HG02610 (cell line): ENCODE measurements around the gene RBBP8NL.
"Not testable (repeated sequence)": the region's sequence is repeated elsewhere in the genome, so short reads cannot be mapped to it uniquely, and the experiment has no call there.

Experiments
- ATAC-seq: cut with Tn5 transposase; IDR thresholded peaks from one replicate; pipeline ENCODE4 v1.9.1; 2021; ENCODE audit warnings: mild to moderate bottlenecking, moderate library complexity; ENCODE audit not compliant: unreplicated experiment

Gene RBBP8NL

DNA sequence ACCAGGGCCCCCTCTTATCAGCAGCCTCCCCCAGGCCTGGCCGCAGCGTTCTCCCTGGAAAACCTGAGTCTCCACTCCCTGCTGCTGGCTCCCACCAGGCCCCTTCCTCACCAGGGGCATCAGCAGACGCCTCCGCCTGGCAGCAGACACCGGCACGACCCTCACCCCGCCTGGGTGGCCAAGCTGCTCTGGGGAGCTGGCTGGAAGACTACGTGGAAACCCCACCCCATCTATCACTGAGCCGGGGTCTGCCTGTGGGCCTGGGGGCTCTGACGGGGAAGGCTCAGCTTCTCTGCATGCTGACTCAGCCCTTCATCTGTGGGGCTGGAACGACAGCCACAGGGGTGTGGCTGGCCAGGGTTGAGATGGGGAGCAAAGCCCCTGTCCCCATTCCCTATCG, 19.1 kb upstream of the RBBP8NL start:
- no peak for ATAC-seq

DNA sequence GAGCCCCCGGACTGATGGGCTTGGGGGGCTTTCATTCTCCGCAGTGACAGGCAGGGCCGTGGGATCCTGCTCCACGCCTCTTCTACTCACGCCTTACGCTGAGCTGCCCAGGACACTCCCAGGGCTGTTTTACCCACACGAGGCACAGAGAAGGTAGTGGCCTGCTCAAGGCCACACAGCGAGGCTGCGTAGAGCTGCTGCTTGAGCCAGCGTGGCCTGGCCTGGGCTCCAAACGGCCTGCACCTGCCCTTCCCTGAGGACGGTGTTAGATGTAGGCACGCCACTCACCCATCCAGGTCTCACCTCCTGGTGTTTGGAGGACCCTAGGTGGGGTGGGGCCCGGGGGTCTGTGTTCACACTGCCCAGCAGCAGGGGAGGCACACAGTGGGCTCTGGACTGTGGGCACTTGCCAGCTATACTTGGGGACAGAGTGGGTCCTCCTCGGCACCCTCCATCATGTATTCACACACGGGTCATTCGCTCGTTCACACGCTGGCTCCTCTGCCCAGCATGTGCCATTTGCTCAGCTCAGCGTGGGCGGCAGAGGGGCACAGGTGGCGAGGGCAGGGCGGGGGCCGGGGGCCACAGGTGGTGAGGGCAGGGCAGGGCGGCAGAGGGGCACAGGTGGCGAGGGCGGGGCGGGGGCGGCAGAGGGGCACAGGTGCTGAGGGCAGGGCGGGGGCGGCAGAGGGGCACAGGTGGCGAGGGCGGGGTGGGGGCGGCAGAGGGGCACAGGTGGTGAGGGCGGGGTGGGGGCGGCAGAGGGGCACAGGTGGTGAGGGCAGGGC, 18.4 kb upstream of the RBBP8NL start:
- no peak for ATAC-seq

DNA sequence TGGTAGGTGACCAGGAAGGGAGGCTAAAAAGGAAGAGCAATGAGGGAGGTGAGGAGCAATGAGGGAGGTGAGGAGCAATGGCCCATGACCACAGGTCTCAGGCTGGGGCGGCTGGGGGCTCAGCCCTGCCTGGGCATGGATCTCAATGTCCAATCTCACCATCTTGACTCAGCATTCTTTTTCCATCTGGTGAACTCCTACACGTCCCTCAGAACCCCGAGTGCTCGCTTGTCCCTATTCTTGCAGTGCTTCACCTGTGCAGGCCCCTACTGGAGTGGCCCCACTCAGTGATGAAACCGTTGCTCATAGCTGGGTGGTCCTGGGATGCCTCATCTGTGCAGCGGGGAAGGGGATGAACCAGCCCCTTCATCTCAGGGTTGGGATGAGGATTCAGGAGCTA, 16.9 kb upstream of the RBBP8NL start:
- no peak for ATAC-seq

DNA sequence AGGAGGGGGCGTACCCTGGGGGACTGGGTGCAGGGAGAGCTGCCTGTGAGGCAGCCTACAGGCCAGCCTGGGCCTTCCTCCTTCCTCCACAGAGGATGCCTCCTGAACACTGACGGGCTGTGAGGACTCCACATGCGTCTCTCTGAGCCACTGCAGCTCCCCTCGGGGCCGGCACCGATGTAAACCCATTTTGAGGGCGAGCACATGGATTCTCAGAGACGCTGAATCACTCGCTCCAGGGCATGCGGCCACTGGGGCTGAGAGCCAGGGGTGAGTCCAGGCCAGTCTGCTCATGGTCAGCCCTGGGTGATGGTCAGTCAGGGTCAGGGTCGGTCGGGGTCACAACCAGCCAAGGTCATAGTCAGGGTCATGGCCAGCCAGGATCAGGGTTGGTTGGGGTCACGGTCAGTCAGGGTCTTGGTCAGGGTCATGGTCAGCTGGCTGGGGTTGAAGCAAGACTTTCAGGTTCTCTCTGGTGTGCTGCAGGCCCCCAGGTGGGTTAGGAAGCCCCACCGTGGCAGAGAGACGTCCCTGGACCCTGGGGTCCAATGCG, 14.7 kb upstream of the RBBP8NL start:
- no peak for ATAC-seq

DNA sequence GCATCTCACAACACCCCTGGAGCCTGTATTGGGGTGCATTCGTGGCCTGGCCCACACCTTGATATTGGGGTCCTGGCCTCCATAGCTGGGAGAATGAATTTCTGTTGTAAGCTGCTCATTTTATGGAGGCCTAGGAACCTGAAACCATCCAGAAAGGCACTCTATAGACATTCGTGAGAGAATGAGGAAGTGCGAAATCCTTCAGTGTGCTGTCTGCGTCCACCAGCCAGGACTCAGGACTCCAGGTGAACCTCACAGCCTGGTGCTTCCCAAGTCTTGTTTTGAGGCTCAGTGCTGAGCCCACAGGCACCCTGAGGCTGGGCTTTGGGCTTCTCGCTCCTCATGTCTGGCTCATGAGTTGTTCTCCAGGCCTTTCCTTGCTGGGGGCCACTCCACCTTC, 11.9 kb upstream of the RBBP8NL start:
- no peak for ATAC-seq

DNA sequence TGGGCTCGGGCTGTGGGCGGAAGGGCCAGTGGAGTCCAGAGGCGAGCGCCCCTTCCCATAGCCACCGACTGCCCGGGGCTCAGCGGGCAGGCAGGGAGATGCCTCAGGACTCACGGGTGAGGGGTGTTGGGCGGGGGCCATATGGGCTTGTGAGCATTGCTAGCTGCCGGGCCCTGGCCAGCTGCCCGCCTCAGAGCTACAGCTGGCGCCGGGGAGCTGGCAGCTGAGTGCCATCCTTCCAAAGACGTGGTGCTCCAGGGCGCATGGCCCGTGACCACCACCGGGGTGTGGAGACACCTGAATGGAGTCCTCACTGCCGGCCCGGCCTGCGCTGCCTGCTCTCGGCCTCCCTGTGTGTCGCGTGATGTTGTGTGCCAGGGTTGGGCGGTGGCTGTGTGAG, 10.6 kb upstream of the RBBP8NL start:
- no peak for ATAC-seq

DNA sequence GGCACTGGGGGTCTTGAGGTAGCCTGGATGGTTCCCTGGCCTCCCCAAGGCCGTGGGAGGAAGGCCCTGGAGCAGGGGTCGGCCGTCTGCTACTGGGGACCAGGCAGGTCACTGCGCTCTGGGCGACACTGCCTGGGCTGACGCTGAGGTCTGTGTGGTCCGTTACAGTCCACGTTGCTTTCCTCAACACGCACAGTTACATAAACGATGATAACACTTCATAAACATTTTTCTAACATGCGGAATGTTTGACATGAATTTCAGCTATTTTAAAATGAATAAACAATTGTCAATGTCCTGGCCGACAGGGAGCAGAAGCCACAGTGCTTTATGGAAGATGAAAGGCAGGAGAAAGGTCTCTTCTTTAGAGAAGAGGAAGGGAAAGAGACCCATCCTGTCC, 10.2 kb upstream of the RBBP8NL start:
- ATAC-seq, result no peak

DNA sequence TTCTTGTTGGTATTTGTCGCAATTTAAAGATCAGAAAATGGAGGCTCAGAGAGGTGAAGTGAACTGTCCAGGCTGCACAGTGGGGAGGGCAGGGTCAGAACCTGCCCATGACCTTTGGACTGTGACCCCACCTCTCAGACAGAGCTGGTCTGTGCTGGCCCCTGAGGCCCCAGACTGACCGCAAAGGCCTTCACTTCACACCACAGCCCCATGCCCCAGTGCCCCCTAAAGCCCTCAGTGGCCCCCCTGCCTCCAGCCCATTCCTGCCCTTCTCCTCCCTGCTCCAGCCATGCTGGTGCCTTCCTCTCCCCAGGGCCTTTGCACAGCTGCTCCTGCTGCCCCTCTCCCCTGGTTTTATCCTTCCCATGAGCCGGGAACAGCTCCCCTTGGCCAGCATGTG, 9.4 kb upstream of the RBBP8NL start:
- no peak for ATAC-seq

DNA sequence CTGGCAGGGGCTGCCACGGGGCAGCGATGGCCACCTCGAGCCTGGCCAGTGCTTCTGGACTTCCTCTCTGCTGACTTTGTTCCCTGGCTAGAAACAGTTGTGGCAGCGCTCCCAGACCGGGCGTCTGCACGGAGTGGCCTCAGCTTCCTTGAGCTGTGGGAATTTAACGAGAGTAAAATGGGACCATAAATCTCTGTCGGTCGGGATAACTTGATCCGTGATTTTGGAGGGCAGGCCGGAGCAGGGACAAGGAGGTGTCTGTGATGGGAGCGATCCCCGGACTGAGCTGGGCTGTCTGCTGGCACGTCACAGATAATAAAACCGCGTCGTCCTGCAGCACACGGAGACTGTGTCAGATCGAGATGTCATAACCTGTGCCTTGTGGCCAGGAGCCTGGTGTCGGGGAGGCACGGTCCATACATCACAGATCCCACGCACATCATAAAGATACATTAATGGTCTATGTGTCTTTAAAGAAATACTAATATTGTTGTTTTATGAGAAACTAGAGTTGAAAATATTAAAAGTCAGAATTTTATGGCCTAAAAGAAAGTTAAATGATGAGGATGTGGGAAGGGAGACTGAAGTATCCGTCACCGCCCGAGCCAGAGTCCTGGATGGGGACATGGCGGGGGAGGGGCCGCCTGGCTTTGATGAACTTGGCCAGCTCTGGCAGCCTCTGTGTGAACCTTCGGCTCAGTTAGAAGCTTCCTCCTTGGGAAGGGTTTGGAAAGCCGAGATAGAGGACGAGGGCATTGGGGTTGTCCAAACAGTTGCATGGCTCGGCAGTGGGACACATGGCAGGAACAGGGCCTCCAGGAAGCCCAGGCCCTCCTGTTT, 6.5 kb upstream of the RBBP8NL start:
- no peak for ATAC-seq

DNA sequence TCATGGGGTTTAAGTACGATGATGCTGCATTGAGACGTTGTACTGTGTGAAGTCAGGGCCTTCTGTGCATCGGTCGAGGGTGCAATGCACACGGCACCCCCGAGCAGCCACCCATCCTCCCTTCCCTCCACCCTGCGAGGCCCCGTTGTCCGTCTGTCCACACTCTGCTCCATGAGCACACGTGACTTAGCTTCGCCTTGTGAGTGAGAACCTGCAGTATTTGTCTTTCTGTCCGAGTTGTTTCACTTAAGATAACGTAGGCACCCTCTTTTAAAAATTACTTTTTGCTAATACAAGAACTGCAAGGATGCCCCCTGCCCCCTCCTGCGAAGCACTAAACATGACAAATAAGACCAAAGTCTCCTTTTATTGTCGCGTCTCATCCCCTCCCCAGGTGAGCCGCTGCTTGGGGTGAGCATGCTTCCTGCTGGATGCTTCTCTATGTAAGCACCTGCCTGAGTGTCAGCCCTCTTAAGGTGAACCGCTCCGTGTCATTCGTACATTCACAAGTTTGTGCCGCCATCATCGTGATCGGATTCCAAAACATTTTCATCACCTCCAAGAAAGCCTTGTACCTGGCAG, 3.6 kb upstream of the RBBP8NL start:
- no peak for ATAC-seq

DNA sequence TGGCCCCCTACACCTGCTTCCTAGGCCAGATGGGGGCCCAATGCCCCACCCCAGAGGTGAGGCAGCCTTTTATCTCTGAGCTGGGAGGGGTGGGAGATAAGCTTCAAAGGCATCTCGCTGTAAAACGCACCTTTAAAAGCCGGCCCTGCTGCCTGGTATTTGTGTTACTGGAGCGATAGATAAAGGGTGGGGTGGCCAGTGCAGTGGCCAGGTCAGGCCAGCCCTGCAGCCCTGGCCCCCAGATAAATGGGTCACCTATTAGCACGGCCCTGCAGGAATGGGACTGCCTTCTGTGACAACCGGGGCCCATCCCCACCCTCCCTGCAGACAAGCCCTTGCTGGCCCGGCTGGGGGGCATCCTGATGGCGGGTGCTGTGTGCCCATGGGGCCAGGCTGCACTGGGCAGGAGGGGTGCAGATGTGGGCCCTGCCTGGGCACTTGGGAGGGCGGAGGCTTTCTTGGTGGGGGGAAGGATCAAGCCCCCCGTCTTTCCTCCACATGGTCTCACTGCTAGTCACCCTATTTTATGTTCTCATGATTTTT, 3.0 kb upstream of the RBBP8NL start:
- no peak for ATAC-seq

DNA sequence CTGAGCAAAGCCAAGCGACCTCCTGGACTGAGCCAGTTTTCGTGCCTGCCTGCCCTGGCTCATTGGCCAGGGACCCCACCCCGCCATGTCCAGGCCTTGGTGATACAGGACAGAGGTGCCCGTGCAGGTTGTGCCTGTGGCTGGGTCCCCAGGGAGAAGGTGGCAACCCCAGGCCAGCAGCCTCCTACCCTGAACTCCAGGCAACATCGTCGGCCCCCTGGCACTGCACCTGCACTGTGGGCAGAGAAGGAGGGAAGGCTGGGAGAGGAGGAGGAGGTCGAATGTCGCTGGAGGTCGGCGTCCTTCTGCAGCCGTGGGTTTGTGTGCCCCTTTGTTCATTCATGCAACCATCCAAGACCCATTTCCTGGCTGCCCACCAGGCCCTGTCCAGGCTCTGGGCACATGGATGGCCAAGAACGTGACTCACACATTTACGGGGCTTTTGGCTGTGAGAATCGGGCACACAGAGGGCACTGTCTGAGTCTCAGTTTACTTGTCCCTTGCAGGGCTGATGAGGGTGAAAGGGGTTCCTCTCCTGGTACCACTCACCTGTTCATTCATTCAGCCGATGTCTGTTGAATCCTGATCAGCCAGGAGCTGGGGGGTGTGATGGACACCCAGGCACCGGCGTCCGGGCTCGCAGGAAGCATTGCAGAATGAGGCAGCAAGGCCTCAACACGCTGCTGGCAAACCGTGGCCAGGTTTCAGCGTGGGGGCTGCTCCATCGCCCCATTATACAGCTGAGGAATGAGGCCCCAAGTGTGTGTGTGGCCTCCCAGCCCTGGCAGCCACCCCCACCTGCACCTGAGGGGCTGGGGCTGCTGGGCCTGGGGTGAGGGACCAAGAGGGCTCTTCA, 2.3 kb upstream of the RBBP8NL start:
- ATAC-seq, result no peak

DNA sequence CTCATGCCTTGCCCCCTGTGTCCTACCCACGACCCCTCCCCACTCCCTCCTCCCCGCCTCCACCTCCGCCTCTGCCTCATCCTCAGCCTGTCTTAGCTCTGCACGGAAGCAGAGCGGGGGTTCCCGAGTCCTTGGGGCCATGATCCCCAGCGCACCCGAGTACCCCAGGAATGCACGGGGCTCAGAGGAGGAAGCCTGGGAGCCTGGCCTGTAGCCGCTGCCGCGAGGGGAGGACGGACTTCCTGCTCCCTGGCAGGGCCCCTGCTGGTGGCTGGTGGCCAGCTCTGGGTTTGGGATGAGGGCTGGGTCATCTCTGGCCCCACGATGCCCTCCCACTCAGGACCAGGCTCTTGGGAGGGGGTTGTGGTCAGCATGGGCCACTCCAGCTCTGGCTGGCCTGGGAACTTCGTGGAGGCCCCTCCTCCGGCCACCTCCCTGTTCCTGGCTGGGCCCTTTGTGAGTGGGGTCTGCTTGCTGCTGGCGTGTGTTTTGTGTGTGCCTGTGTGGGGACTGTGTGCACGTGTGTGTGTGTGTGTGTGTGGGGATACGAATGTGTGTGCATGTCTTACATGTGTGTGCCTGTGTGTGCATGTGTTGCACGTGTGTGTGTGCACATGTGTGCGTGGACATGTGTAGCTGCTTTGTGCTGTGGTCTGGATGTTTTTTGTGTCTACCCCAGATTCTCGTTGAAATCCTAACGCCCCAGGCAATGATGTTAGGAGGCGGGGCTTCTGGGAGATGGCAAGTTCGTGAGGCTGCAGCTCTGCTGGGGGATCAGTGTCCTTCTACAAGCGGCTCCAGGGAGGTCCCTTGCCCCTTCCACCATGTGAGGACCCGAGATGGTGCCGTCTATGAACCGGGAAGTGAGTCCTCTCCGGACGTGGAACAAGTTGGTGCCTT, 1.3 kb upstream of the RBBP8NL start:
- no peak for ATAC-seq

DNA sequence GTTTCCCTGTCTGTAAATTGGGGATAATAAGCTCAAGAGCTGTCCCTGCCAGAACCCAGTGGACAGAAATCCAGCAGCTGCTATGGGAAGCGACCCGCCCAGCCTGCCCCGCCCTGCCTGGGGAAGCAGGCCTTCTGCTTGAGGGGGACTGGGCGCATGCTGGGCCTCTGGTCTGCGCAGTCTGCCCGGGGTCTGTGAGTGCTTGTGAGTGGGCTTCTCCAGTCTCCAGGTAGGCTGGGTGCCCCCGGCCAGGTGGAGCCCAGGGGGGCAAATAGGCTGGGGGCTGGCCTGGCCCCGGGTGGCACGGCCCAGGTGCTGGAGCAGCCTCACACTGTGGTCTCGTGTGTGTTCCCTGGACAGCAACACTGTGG, 648 bp upstream of the RBBP8NL start:
- ATAC-seq, result no peak

DNA sequence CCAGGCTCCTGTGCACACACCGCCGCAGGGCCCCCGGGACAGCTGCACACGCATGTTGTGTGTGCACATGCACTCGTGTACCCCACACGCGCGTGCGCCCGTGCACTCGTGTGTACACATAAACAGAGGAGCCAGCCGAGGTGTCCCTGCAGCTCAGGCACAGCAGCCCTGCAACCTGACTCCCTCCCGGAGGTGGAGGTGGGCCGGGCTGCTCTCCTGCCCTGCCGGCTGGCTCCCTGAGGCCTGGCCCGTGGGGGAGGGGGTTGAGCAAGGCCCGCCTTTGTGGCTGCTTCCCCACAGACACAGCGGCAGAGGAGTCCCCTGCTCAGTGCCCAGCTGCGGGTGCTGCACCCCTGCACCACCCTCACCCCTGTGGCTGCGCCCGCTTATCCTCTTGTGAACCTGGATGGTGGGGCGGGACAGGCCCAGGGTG, 624 bp downstream of the RBBP8NL start:
- no peak for ATAC-seq

DNA sequence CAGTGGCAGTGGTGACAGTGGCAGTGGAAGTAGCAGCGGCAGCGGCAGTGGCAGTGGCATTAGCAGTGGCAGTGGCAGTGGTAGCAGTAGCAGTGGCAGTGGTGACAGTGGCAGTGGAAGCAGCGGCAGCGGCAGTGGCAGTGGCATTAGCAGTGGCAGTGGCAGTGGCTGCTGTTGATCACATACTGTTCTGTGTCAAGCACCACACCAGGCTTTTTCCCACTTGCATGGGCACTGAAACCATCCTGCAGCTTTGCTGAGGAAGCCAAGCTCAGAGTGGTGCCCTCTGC, 1.3 kb downstream of the RBBP8NL start:
- not testable (repeated sequence) for ATAC-seq

DNA sequence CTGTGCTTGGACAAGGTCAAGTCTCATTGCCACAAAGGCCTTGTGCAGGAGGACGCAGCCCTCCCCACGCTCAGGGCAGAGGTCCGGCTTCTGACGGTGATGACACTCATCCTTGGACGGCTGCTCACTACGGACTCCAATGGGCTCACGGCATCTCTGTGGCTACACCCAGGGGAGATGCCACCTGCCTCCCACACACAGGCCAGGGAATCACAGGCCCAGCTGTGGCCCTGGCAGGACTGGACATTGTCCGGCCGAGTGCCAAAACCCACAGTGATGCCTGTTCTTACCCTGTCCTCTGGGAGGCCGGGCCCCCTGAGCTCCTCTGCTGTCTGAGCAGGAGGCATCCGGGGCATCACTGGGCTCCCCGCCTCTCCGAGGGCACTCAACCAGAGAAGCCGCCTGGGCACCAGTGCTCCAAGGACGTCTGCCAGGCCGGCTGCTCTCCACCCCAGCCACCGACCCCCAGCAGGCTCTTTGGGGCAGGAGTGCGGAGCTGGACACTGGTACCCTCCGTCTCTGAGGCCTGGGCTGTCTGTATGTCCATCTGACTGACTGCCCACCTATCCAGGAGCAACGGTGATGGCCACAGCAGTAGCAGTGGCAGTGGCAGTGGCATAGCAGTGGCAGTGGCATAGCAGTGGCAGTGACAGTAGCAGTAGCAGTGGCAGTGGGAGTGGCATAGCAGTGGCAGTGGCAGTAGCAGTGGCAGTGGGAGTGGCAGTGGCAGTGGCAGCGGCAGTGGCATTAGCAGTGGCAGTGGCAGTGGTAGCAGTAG, 1.9 kb downstream of the RBBP8NL start:
- ATAC-seq, result no peak

DNA sequence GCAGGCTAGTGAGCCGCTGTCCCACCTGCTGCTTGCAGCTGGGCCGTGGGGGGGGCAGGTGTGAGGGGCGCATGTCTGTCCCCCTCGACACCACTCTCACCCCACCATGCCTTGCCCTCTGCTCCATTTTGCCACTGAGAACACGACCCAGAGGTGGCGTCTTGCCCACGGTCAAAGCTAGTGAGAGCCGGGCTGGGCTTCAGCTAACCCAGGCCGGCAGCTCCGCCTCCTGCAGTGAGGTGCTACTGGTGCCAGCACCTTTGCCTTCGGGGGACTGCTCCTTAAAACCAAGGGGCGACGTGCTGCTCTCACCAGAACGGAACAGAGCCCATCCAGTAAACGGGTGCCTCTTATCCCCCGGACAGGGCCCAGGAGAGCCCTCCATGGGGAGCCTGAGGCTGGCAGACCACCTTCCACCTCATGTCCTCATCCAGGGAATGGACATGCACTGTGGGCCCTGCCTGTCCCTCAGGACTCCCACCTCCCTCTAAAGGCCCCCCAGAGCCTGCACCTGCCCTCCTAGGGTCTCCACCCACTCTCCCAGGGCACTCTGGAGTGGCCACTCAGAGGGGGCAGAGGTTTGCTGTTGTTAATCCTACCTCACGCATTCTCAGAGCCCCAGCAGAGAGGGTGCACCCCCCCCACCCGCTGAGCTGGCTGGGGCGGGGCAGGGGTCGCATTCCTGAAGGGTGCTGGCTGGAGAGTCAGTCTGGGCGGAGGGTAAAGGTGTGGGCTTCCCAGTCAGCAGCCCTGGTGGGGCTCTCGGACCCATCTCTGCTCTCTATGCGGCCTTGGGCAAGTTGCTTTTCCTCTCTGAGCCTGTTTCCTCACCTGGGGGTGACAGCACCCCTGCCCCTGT, 2.9 kb downstream of the RBBP8NL start:
- ATAC-seq, result no peak
